GOT3 (cell line): Measurements from ENCODE around the gene MORN1.
"Not testable (repeated sequence)": the region's sequence is repeated elsewhere in the genome, so short reads cannot be mapped to it uniquely, and the experiment has no call there.

Experiments
- DNase-seq: peaks from one replicate; lab custom pipeline; 2025; ENCODE audit warnings: mixed read lengths; lab: John Stamatoyannopoulos, UW

The MORN1 gene

DNA sequence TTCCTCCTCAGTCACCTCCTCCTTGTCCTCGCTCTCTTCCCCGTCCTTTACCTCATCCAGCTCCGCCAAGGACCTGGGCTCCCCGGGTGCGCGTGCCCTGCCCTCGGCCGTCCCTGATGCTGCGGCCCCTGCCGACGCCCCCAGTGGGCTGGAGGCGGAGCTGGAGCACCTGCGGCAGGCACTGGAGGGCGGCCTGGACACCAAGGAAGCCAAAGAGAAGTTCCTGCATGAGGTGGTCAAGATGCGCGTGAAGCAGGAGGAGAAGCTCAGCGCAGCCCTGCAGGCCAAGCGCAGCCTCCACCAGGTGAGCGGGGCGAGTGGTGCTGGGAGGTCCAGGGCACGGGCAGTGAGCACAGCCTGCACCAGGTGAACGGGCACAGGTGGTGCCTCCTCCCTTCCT lies 87.1 kb downstream of the MORN1 start:
- DNase-seq = no peak

DNA sequence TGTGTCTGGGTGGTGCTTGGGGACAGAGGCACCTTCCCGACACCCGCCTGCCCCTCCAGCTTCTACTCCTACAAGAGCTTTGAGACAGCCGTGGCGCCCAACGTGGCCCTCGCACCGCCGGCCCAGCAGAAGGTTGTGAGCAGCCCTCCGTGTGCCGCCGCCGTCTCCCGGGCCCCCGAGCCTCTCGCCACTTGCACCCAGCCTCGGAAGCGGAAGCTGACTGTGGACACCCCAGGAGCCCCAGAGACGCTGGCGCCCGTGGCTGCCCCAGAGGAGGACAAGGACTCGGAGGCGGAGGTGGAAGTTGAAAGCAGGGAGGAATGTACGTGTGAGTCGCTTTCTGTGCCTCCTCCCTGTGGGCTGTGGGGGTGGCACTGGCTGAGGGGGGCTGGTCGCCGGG lies 87.6 kb downstream of the MORN1 start:
- no peak for DNase-seq

DNA sequence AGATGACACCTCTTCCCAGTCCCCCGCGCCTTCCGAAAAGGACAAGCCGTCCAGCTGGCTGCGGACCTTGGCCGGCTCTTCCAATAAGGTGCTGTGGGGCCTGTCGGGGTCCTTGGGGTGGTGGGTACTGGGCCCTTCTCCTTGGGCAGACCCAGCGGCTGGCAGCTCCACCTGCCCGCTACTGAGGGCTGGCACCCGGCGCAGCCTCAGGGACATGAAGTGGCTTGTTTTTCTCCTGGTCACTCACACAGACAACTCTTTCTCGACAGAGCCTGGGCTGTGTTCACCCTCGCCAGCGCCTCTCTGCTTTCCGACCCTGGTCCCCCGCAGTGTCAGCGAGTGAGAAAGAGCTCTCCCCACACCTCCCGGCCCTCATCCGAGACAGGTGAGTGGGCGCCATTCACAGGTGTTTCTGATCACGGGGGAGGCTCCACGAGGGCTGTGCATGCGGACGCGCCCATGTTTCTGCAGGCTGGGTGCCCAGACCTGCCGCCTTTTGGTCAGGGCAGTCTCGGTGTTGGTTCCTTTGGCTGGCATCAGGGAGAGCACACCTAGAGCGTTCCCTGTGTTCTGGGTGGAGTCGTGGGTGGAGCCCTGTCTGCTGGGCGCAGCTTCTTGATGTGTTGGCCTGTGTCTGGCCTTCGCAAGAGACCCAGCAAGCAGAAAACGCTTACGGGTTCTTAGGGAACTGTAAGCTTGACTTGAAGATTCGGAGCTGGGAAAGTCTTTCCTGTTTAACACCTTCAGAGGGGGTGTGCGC lies 88.2 kb downstream of the MORN1 start:
- no peak for DNase-seq

DNA sequence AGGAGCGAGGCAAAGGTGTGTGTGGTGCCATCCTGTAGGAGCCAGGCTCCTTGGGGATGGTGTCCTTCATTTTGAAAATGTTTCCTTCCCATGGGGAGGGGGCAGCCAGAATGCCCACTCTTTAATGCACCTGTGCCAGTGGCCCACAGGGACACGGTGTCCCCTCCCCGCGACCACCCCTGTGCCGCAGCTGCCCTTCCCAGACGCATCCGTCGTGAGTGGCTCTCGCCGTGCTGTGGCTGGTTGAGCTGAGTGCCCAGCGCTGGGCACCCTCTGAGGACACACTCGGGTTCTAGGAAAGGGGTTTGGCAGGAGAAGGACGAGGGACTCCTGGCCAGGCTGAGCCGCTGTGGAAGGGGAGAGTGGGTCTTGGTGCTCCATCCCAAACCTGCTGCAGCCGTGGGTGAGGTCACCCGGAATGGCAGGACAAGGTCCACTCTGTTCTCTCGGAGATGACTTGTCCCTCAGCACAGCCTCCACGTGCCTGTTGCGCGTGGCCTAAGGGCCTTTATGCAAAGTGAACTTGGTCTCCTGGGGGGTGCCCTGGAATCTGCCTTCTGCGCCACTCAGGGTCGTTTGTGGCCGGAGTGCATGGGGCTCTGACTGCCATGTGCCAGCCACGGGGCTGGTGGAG lies 88.9 kb downstream of the MORN1 start:
- DNase-seq = no peak

DNA sequence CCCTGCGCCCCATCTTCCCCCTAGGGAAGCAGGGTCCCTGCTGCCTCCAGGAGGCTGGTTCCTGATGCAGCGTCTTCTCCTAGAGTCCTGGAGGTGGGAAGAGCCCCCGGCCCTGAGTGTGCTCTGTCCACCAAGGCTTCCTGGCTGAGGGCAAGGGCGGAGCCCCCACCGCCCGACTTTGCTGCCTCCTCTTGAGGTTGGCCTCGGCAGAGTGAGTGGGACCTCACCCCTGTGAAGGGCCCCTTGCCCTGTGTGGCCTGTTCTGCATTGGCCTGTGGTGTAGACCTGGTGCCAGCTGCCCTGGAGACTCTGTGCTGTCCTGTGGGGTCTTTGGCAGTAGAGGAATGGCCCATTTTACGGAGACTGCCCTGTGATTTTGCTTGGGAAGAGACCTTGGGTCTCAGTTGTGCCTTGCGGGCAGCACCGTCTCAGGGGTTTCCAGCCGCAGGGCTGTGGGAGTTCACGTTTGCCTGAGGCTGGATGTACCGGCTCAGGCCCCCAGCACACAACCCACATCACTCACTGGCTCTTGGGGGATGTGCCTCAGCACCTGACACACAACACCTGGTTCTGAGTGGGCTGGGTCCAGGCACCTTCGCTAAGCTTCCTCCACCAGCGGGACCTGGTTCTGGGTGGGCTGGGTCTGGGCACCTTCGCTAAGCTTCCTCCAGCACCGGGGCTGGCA lies 89.6 kb downstream of the MORN1 start:
- DNase-seq = no peak

DNA sequence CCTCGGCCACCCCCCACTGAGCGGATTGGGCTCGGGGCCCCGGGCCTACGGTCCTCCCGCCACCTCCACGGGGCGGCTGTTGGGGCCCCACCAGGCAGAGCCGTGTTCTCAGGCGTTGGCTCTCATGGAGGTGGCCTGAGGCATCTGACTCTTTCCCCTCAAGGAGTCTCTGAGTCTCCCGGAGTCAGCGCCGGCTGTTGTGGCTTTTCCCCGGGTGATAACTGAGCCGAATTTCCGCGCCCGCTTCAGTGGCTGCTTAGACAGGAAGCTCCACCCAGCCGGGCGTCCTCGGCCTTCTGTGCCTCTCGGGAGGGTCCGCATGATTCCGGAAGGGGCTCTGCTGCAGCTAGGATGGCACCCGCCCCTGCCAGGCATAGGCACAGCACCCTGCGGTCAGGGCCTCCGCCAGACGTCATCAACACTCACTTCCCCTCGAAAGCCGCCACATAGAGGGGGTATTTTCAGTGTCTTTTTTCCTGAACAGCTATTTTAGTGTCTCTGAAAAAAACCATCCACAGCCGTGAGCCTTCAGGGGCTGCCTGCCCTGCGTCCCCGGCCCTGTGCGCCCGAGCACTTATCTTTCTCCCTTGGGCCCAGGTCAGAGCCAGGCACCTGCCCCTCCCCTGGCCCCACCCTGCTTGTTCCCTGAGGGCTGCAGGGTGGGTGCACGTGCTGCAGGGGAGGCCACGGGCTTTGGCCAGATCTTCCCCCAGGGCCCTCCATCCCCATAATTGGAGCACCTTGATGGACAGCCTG lies 90.3 kb downstream of the MORN1 start:
- no peak for DNase-seq

DNA sequence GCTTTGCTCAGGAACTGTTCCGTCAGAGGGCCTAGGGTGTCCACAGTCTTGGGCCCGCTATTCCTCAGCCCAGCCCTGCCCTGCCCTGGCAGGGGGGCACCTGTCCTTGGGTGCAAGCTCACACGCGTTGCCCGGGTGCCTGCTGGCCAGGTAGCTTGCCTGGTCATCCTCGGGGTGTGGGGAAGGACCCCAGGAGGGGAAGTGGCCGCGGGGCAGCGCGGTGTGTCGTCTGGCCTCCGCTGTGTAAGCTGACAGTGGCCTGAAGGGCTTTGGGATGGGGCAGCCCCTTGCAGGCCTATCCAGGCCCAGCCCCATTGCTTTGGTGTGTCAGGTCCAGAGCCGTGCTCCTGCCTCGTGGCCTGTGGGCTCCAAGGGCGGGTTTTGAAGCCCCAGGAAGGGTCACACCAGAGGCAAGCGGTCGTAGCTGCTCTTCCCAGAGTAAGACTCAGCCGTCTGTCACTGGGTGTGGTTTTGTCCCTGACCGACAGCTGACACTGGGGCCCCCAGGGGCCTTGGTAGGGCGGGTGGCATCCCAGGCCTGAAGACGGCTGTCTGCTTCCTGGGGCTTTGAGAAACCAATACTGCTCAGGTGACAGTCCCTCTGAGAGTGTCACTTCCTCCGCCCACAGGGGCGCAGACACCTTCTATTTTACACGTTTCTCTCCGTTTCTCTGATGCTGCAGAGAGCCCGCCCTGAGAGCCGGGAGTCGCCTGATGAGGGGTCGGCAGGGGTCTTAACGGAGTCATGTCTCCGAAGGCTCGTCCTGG lies 91.2 kb downstream of the MORN1 start:
- no peak for DNase-seq

DNA sequence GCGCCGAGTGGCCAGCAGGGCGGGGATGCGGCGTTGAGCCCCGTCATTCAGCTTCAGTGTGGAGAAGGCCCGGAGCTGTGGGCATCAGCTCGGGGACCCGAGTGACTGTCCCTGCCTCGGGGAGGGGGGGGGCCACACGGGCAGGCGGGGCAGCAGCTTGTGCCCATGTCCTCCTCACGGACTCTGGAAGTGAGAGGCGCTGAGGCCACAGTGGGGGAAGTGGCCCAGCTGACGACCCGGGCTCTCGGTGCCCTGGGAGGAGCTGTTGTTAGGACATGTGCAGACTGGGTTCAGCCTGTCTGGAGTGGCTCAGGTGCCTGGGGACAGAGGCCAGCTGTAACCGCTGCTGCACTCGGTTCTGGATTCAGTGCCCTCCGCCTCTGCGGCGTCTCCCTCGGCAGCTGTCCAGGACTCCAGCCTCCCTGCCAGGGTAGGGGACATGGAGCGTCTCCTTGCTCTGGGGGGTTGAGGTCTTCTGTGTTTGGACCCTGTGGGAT lies 92.2 kb downstream of the MORN1 start:
- no peak for DNase-seq

DNA sequence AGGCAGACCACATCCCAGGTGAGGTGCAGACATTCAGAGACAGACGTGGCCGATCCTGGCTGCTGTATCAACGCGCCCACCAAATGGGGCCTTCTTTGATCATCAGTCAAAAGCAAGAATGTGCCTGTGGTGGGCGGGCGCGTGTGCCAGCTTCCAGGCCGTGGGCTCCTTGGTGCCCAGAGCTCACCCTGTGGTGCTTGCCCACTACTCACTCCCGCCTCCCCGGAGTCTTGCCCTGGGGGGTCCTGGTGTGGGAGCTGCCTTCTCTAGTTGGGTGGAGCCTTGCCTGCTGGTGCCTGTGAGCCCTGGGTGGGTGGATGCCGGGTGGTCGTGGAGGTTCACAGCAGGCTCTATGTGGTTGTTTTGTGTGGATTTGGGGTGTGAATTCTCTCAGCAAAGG lies 92.7 kb downstream of the MORN1 start:
- DNase-seq = no peak

DNA sequence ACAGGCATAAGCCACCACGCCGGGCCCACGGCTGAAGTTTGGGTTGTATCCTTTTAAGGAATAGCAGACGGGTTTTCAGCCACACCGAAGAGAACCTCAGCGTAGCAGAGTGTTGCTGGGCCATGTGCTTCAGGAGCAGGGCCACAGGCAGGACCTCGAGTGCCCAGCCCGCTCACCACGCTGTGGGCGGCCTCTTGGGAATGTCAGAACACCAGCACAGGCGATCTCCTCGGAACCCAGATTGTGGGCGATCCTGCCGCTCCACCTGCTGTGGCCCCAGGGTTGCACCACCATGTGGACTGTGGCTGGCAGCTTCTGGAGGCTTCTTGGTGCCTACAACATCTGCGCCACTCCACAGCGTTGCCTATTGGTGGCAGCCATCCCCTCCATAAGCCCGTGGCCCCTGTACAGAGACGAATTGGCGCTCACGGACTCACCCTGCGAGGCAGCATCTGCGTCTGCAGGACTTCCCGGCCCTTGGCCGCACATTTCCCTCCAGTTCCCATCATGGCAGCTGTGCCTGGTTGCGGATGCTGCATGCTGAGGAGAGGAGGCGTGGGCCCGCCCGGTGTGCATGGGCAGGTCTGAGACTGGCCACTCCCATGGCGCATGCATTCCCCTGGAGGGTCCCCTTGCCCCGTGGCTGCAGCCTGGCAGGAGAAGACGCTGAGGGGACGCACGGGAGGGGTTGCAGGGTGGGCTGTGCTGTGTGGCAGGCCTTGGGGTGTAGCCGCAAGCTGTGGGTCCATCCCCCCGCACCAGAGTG lies 93.9 kb downstream of the MORN1 start:
- no peak for DNase-seq

DNA sequence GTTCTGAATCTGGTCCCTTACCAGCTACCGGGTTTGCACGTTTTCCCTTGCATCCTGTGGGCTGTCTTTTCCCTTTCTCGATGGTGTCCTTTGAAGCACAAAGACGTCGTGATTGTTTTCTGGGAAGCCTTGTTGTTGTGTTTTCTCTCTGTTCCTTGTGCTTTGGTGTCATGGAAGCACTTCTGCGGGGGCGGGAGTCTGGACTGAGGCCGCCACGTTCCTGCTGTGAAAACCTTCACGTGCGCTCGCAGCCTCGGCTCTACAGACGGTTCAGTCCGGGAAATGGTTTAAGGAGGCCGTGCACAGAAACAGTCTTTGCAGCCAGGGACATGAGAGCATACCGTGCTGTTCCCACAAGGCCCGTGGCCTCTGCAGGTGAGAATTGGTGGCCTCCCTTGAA lies 94.7 kb downstream of the MORN1 start:
- DNase-seq = no peak

DNA sequence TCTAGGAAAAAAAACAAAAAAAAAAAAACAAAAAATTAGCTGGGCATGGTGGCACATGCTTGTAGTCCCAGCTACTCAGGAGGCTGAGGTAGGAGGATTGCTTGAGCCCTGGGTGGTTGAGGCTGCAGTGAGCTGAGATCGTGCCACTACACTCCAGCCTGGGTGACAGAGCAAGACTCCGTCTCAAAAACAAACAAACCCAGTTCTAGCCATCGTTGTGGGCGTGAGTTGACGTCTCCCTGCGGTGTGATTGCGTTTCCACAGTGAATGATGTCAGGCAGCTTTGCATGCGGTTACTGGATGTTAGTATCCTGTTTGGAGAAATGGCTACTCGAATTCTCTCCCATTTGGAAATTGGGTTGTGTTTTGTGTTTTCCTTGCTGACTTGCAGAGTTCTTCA lies 95.1 kb downstream of the MORN1 start:
- not testable (repeated sequence) for DNase-seq

DNA sequence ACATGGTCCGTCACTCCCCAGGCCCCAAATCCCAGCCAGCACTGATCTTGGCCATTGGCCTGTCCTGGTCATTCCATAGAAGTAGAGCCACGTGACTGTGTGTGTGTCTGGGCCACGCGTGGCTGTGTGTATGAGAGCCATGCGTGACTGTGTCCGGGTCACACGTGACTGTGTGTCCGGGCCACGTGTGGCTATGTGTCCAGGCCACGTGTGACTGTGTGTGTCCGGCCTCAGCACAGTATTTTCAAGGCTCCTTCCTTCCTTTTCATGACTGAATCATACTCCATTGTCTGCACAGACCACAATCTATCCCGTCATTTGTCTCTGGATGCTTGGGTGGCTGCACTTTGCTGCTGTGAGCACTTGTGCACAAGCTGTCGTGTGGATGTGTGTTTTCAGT lies 95.8 kb downstream of the MORN1 start:
- DNase-seq = no peak

DNA sequence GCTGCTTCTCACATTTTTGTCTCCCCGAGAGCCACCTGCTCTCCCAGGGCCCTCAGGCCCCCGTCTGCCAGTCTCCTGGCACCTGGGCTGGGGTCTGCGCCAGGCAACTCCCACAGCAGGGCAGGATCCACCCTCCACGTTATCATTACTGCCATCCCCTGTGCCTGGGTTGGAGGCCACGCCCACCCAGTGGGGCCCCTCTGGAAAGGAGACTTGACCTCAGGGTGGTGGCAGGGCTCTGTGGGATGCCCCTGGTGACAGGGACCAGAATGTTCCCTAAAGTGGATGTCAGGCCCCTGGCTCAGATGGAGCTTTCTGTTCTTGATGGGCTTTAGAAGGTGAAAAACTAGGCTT lies 96.7 kb downstream of the MORN1 start:
- DNase-seq = no peak

DNA sequence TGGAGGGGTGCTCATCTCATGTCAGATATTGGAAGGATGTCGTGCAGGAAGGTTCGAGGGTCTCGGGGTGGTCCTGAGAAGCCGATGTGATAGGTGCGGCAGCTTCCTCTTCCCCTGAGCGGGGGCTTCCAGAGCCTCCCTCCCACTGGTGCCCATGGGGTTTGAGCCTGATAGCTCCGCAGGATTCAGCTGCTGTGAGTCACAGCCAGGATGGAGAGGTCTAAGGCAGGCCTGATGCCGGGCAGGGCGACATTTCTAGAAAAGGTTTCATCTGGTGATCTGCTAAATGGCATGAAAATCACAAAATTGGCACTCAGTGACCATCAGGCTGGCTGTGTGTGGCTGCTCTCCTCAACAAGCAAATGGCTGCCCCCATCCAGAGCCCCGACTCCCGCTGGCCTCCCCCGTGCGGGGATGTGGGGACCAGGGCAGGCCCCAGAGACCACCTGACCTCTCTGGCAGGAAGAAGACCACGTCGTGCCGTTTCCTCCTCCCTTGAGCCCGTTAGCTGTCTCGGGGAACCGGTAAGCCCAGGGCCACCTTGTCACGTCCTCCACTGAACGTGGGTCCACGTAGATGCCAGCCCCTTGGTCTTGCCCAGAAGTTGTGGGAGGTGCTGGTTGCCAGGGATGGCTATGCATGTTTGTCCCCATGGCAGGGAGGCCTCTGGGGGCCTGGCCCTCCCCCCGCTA lies 97.2 kb downstream of the MORN1 start:
- no peak for DNase-seq

DNA sequence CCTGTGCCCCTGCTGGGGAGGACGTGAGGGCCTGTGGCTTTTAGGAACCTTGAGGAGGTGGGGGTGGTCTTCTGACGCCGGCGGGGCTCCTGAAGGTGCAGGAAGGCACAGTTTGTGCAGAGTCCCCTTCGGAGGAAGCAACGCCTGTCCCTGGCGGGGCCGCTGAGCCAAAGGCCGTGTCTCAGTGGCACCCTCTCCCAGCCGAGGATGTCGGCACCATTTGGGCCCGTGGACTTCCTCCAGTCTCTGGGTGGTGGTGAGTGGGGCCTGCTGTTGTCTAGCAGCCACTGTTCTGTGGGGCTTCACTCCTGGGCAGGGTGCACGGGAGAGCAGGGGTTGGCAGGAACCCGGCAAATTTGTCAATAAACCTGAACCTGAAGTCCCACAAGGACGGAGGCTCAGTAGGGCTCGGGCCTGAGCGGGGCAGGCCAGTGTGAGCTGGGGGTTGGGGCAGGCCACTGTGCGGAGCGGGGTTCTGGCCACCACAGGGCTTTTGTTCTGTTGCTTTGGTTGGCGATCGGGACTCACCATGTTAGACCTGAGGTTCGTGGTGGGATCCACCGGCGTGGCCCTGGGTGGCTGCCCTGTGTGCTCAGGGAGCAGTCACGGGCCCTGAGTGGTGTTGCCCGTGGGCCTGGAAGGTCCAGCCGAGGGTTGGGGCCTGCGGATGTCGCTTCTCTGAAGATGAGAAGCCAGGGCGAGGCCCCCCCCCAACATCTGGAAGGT lies 98.5 kb downstream of the MORN1 start:
- DNase-seq = no peak

DNA sequence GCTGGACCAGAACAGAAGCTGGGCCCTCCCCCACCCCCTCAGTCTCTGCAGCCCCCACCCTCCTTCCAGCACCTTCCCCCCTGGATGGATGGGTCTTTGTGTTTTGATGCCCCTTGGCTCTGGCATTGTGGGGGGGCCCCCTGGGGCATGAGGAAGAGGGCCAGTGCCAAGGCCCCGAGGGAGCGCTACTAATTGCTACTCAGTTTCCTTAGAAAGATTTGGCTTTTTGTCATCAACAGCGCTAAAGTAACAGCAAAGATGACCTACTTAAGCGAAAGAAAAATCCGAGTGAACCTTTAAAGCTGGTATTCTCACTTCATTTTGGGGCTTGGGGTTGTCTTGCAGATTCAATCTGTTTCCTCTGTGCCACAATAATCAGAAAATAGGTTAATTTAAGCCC lies 99.8 kb downstream of the MORN1 start:
- no peak for DNase-seq

DNA sequence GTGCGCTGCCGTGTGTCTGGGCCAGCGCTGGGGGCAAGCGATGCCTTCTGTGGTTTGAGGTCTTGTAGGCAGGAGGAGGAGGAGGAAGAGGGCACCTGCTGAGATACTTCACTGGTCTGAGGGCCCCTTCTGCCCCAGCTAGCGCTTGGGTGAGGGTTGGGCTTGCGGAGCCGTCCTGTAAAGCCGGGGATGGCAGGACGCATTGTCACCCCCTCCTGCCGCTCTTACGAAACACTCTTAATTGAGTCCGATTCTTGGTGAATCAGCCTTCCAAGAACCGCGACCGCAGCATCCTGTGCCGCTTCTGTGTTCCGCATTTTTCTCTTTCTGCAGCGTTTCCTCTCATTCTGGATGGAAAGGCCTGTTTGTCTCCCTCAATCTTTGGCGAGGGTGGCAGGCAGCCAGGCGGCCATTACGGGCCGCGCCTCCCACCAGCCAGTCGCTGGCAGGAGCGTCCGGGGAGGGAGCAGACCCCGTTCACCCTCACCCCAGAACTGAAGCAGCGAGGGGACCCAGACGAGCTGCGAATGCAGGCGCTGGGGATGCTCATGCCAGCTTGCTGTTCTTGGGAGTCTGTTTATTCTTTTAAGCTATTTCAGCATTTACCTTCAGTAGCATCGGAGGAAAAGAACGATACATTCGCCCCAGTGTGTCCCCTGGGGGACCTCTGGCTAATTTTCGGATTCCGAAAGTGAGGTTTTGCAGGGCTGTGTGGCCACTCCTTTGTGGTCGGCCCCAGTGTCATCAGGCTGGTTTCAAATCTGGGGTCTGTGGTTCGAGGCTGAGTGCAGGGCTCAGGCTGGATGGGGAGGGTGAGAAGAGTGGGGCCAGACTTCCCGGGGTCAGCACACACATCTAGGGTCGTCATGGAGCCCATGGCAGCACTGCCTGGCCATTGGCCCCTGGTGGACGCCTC lies 100.5 kb downstream of the MORN1 start:
- DNase-seq = peak; percentile 54

DNA sequence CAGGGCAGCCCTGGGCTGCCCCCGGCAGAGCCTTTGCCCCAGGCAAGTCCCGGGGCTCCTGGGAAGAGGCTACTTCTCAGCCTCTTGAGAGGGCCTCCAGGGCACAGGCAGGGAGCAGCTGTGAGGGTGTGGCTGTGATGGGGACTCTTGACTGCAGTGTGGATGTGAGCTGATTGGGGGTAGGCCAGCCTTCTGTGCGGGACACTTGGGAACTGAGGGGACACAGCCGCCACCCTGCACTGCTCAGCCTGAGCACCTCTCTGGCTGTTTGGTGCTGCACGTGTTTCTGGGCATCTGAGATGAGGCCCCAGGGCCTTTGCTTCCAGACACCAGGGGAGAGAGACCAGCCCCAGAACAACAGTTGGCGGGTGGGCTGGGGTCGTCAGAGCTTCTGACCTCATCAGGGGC lies 101.2 kb downstream of the MORN1 start:
- DNase-seq = no peak
